GM21529 (cell line): ENCODE measurements around the gene AKNA.

Experiments
- ATAC-seq: cut with Tn5 transposase; IDR thresholded peaks from one replicate; pipeline ENCODE4 v1.9.1; 2021; ENCODE audit not compliant: unreplicated experiment

AKNA gene

GRCh38 chr9:114288193-114289091, 99.3 kb downstream of the AKNA start:
- ATAC-seq: no peak

- ATAC-seq: no peak
Observed at GRCh38 chr9:114287763-114288192, 100.0 kb downstream of the AKNA start.

- no peak for ATAC-seq
Observed at GRCh38 chr9:114287001-114287762, 100.6 kb downstream of the AKNA start.

GRCh38 chr9:114286146-114286679, 101.6 kb downstream of the AKNA start:
- no peak for ATAC-seq

- ATAC-seq: no peak
Observed at GRCh38 chr9:114285166-114285867, 102.5 kb downstream of the AKNA start.

GRCh38 chr9:114284316-114285060, 103.3 kb downstream of the AKNA start:
- ATAC-seq: no peak
